ENCODE data around the gene SEMA3B.

DNA sequence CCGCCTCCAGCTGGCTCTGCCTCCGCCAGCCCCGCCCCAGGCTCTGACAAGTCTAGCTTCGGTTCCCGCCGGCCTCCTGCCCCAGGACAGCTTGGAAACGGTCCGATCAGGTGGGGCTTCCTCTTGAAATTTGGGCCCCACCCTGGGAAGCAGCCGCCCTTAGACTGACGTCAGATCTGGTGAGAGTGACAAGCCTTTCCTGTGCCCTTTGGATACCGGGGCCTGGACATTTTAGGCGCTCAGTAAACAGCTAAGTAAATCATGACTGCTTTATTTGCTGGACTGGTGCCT is 30.6 kb downstream of the SEMA3B start:
- TF ChIP-seq CTCF (IDR thresholded peaks at IDR 0.05), result no peak
- TF ChIP-seq POLR2A (IDR thresholded peaks at IDR 0.05), result no peak
